Left hindlimb (tissue), 1 donor: ENCODE data around the gene TRMT11.
"Not testable (repeated sequence)": the region's sequence is repeated elsewhere in the genome, so short reads cannot be mapped to it uniquely, and the experiment has no call there.

Experiments
- DNase-seq: peaks from one replicate; pipeline ENCODE4 v3.0.0-alpha.2; 2018

The TRMT11 gene

GRCh38 chr6:126048635-126049034 lies 62.3 kb downstream of the TRMT11 start:
- no peak for DNase-seq

- DNase-seq: no peak
These were observed 64.5 kb downstream of the TRMT11 start for GRCh38 chr6:126050795-126051194.

- no peak for DNase-seq
These were observed 65.5 kb downstream of the TRMT11 start for GRCh38 chr6:126051791-126052190.

GRCh38 chr6:126052485-126052884 lies 66.1 kb downstream of the TRMT11 start:
- no peak for DNase-seq

- no peak for DNase-seq
These were observed 67.9 kb downstream of the TRMT11 start for GRCh38 chr6:126054258-126054702.

- DNase-seq: no peak
These were observed 68.5 kb downstream of the TRMT11 start for GRCh38 chr6:126054802-126055201.

- no peak for DNase-seq
These were observed 69.1 kb downstream of the TRMT11 start for GRCh38 chr6:126055449-126055848.

GRCh38 chr6:126056355-126057004 lies 70.1 kb downstream of the TRMT11 start:
- no peak for DNase-seq

- DNase-seq: not testable (repeated sequence)
These were observed 71.7 kb downstream of the TRMT11 start for GRCh38 chr6:126058085-126058484.

GRCh38 chr6:126060400-126060799 lies 74.1 kb downstream of the TRMT11 start:
- DNase-seq: no peak

- DNase-seq: no peak
These were observed 77.3 kb downstream of the TRMT11 start for GRCh38 chr6:126063512-126064146.

GRCh38 chr6:126064257-126064747 lies 78.0 kb downstream of the TRMT11 start:
- no peak for DNase-seq

GRCh38 chr6:126064748-126065401 lies 78.5 kb downstream of the TRMT11 start:
- DNase-seq: no peak

GRCh38 chr6:126066053-126067048 lies 80.0 kb downstream of the TRMT11 start:
- DNase-seq: no peak

GRCh38 chr6:126067073-126067472 lies 80.7 kb downstream of the TRMT11 start:
- DNase-seq: no peak

GRCh38 chr6:126069449-126069848 lies 83.1 kb downstream of the TRMT11 start:
- no peak for DNase-seq

- DNase-seq: no peak
These were observed 84.8 kb downstream of the TRMT11 start for GRCh38 chr6:126071000-126071647.

- DNase-seq: no peak
These were observed 85.8 kb downstream of the TRMT11 start for GRCh38 chr6:126072172-126072571.

- DNase-seq: no peak
These were observed 86.5 kb downstream of the TRMT11 start for GRCh38 chr6:126072834-126073233.

- no peak for DNase-seq
These were observed 89.2 kb downstream of the TRMT11 start for GRCh38 chr6:126075335-126076071.

GRCh38 chr6:126076992-126077664 lies 90.8 kb downstream of the TRMT11 start:
- DNase-seq: no peak
